Spinal cord (tissue), 10 donors: ENCODE results near the gene ALDOC. TPM values are rescaled to one million over a fixed set of nuclear protein-coding genes. Genes with fewer than 3 reads are reported as not detected.

Source experiments
- DNase-seq, 6 donors: peaks; one replicate each; pipeline versions ENCODE4 v3.0.0 to v3.0.0-alpha.2; 2013 to 2015; ENCODE audit warnings: low spot score in 6 of 6, low read depth in 4 of 6
- H3K27ac ChIP-seq: one replicate; pipeline ENCODE4 v1.5.1; 2013; ENCODE audit warnings: low read depth, low read length, control low read depth
- H3K27me3 ChIP-seq: one replicate; pipeline ENCODE4 v1.6.1; 2013; ENCODE audit warnings: low read length; ENCODE audit not compliant: control insufficient read depth, insufficient read depth
- H3K36me3 ChIP-seq: one replicate; pipeline ENCODE4 v1.6.1; 2013; ENCODE audit warnings: low read length; ENCODE audit not compliant: control insufficient read depth, insufficient read depth
- H3K4me1 ChIP-seq: one replicate; pipeline ENCODE4 v1.6.1; 2013; ENCODE audit warnings: low read length; ENCODE audit not compliant: control insufficient read depth, insufficient read depth
- H3K4me3 ChIP-seq: one replicate; pipeline ENCODE4 v1.5.1; 2013; ENCODE audit warnings: low read depth, low read length, control low read depth
- H3K9me3 ChIP-seq: one replicate; pipeline ENCODE4 v1.6.1; 2013; ENCODE audit warnings: low read length; ENCODE audit not compliant: control insufficient read depth, insufficient read depth
- WGBS: methylation state at CpG from one replicate; pipeline ENCODE4 v1.1.5; 2013; ENCODE audit warnings: missing lambda C conversion rate; ENCODE audit not compliant: insufficient coverage; 5-methylcytosine and 5-hydroxymethylcytosine counted together
- long read RNA-seq, 4 donors: transcript quantifications; one replicate each; lab custom pipeline, GENCODE V29; 2026
- polyA plus RNA-seq, 2 donors: library from polyadenylated mRNA; unstranded; fragments of 120-200 nt; gene quantifications; one replicate each; pipeline ENCODE4 v1.2.1, GENCODE V29; 2013; ENCODE audit not compliant: insufficient read length in 2 of 2
- total RNA-seq, 2 donors: library from RNA; depleted of rRNA in 1 of 2; stranded (reverse); fragments of 120-200 nt in 1 of 2; fragments of >200 nt in 1 of 2; gene quantifications; one replicate each; pipeline versions ENCODE4 v1.2.3 to v1.2.4, GENCODE V29; 2013 to 2014
- donor health status: healthy.

Gene ALDOC
- total RNA-seq (100 to 1,000 TPM; 217 to 674 TPM), polyA plus RNA-seq (100 to 1,000 TPM; 578 to 619 TPM)
- long read RNA-seq, donor 1, transcript ALDOC-203 (10 exons, 1,722 nt) = minor isoform, 9 of 920 reads
- long read RNA-seq, donor 1, transcript ALDOC-201 (9 exons, 1,982 nt) = major isoform, 176 of 920 reads
- long read RNA-seq, donor 1, partial matches to known transcripts = 703 of 920 reads
- long read RNA-seq, donor 1, other reads (novel, unspliced or antisense) = 26 of 920 reads
- long read RNA-seq, donor 2, transcript ALDOC-201 (9 exons, 1,982 nt) = major isoform, 42 of 148 reads
- long read RNA-seq, donor 2, partial matches to known transcripts = 100 of 148 reads
- long read RNA-seq, donor 2, other reads (novel, unspliced or antisense) = 0 of 148 reads
- long read RNA-seq, donor 3, transcript ALDOC-201 (9 exons, 1,982 nt) = major isoform, 46 of 170 reads
- long read RNA-seq, donor 3, transcript ALDOC-203 (10 exons, 1,722 nt) = minor isoform, 6 of 170 reads
- long read RNA-seq, donor 3, partial matches to known transcripts = 118 of 170 reads
- long read RNA-seq, donor 3, other reads (novel, unspliced or antisense) = 0 of 170 reads
- long read RNA-seq, donor 4, transcript ALDOC-201 (9 exons, 1,982 nt) = major isoform, 6 of 16 reads
- long read RNA-seq, donor 4, partial matches to known transcripts = 9 of 16 reads
- long read RNA-seq, donor 4, other reads (novel, unspliced or antisense) = 0 of 16 reads

GRCh38 chr17:28576758-28577465 lies at the start of gene ALDOC:
Gene ALDOC, minus strand, starts transcription at chr17:28576895. Its CDS starts 1,363 bp downstream, at chr17:28575532.
- no peaks in the 10 kb centered on the region for H3K27me3 ChIP-seq
- WGBS = 2% methylated on average over 21 of the region's 26 CpGs
- H3K36me3 ChIP-seq = peaks cover 36% of the 10 kb centered on the region
- no peaks in the 10 kb centered on the region for H3K9me3 ChIP-seq
- H3K4me1 ChIP-seq = peaks cover 52% of the 10 kb centered on the region
- peak; percentile 71 to 98 (median 83) for DNase-seq
- peak within 1 kb of the TSS; percentile 76 for H3K27ac ChIP-seq
- peak within 1 kb of the TSS; percentile 35 for H3K4me3 ChIP-seq

GRCh38 chr17:28624148-28624547 lies 47.5 kb upstream of the ALDOC start:
- Histone ChIP-seq H3K4me1 (no peaks in the 10 kb centered on the region), H3K4me3 (no peak overlapping the region), H3K9me3 (no peaks in the 10 kb centered on the region), H3K36me3 (peaks cover 65% of the 10 kb centered on the region), H3K27me3 (no peaks in the 10 kb centered on the region), H3K27ac (no peak overlapping the region)
- no peak for DNase-seq
- no CpG with 5 or more reads among the region's 2 CpGs for WGBS

- Histone ChIP-seq H3K9me3 (no peaks in the 10 kb centered on the region), H3K4me1 (no peaks in the 10 kb centered on the region), H3K27me3 (no peaks in the 10 kb centered on the region), H3K36me3 (peaks cover 67% of the 10 kb centered on the region), H3K27ac (no peak overlapping the region), H3K4me3 (no peak overlapping the region)
- 89% methylated on average over 3 of the region's 4 CpGs for WGBS
- DNase-seq = no peak
Measured at GRCh38 chr17:28623696-28624095, 47.0 kb upstream of the ALDOC start.

GRCh38 chr17:28622186-28622585 lies 45.5 kb upstream of the ALDOC start:
- no peaks in the 10 kb centered on the region for H3K4me1 ChIP-seq
- WGBS = 100% methylated on average over 1 of the region's 3 CpGs
- H3K27me3 ChIP-seq = no peaks in the 10 kb centered on the region
- DNase-seq = no peak
- no peaks in the 10 kb centered on the region for H3K9me3 ChIP-seq
- H3K4me3 ChIP-seq = no peak overlapping the region
- peaks cover 66% of the 10 kb centered on the region for H3K36me3 ChIP-seq
- no peak overlapping the region for H3K27ac ChIP-seq

GRCh38 chr17:28620010-28620409 lies 43.3 kb upstream of the ALDOC start:
- 67% methylated on average over 1 of the region's 2 CpGs for WGBS
- Histone ChIP-seq H3K36me3 (peaks cover 76% of the 10 kb centered on the region), H3K27ac (no peak overlapping the region), H3K27me3 (no peaks in the 10 kb centered on the region), H3K9me3 (no peaks in the 10 kb centered on the region), H3K4me1 (no peaks in the 10 kb centered on the region), H3K4me3 (no peak overlapping the region)
- no peak for DNase-seq

GRCh38 chr17:28618464-28618863 lies 41.8 kb upstream of the ALDOC start:
- no peak for DNase-seq
- Histone ChIP-seq H3K27me3 (no peaks in the 10 kb centered on the region), H3K36me3 (peaks cover 82% of the 10 kb centered on the region), H3K4me3 (no peak overlapping the region), H3K27ac (no peak overlapping the region), H3K9me3 (no peaks in the 10 kb centered on the region), H3K4me1 (no peaks in the 10 kb centered on the region)
- WGBS = 100% methylated on average over 1 of the region's 3 CpGs

GRCh38 chr17:28616281-28616680 lies 39.6 kb upstream of the ALDOC start:
- no peak overlapping the region for H3K27ac ChIP-seq
- 91% methylated on average over 6 of the region's 7 CpGs for WGBS
- H3K27me3 ChIP-seq = no peaks in the 10 kb centered on the region
- H3K9me3 ChIP-seq = no peaks in the 10 kb centered on the region
- H3K4me3 ChIP-seq = no peak overlapping the region
- peaks cover 84% of the 10 kb centered on the region for H3K36me3 ChIP-seq
- no peaks in the 10 kb centered on the region for H3K4me1 ChIP-seq
- no peak for DNase-seq

- H3K36me3 ChIP-seq = peaks cover 77% of the 10 kb centered on the region
- H3K9me3 ChIP-seq = no peaks in the 10 kb centered on the region
- H3K4me1 ChIP-seq = no peaks in the 10 kb centered on the region
- H3K27me3 ChIP-seq = no peaks in the 10 kb centered on the region
- H3K4me3 ChIP-seq = no peak overlapping the region
- no peak overlapping the region for H3K27ac ChIP-seq
- no peak for DNase-seq
- 92% methylated on average over 2 of the region's 4 CpGs for WGBS
Measured at GRCh38 chr17:28615260-28615940, 38.7 kb upstream of the ALDOC start.

- no peak for DNase-seq
- H3K27ac ChIP-seq = no peak within 1 kb of the TSS
Measured at GRCh38 chr17:28613931-28614381, 37.3 kb upstream of the ALDOC start, which contains the start of gene RSKR. Gene RSKR, minus strand, starts transcription at chr17:28614185. Its CDS starts 24 bp downstream, at chr17:28614161.

More at GRCh38 chr17:28613931-28614381, 37.3 kb upstream of the ALDOC start, which contains the start of gene RSKR:
- WGBS = 71% methylated on average over 1 of the region's 5 CpGs
- peaks cover 68% of the 10 kb centered on the region for H3K36me3 ChIP-seq
- no peaks in the 10 kb centered on the region for H3K4me1 ChIP-seq
- no peak within 1 kb of the TSS for H3K4me3 ChIP-seq
- H3K9me3 ChIP-seq = no peaks in the 10 kb centered on the region
- no peaks in the 10 kb centered on the region for H3K27me3 ChIP-seq
